Pancreas (tissue), 10 donors: ENCODE data around the gene KCNC2. TPM values are rescaled to one million over a fixed set of nuclear protein-coding genes. Genes with fewer than 3 reads are reported as not detected.

Experiments
- ATAC-seq, 4 donors: fragments of 200-7000 bp; cut with Tn5 transposase; one replicate each; pipeline versions ENCODE4 v1.8.0 to v1.9.1; 2020; ENCODE audit warnings: mild to moderate bottlenecking in 4 of 4, moderate library complexity in 4 of 4
- DNase-seq, 6 donors: peaks; one replicate each; pipeline ENCODE4 v3.0.0-alpha.2; 2020
- FAIRE-seq: peaks from 2 replicates; lab custom pipeline; 2012; peaks lifted over from hg19 to GRCh38; lab: Jason Lieb, UNC
- H3K27ac ChIP-seq, 4 donors: fragments of 200-600 bp; sonication (generic); 1 replicate in 3 of 4; 2 replicates in 1 of 4; pipeline versions ENCODE4 v1.5.0 to v1.8.0; 2020
- H3K27me3 ChIP-seq, 4 donors: fragments of 200-600 bp; one replicate each; pipeline ENCODE4 v1.8.0; 2021
- H3K36me3 ChIP-seq, 3 donors: fragments of 200-600 bp; sonication (generic) in 1 of 3; one replicate each; pipeline versions ENCODE4 v1.5.0 to v1.8.0; 2020 to 2021
- H3K4me1 ChIP-seq, 3 donors: fragments of 200-600 bp; one replicate each; pipeline ENCODE4 v1.8.0; 2021
- H3K4me3 ChIP-seq, 4 donors: fragments of 200-600 bp; sonication (generic) in 2 of 4; one replicate each; pipeline versions ENCODE4 v1.5.0 to v1.8.0; 2020 to 2021
- H3K9me3 ChIP-seq, 4 donors: fragments of 200-600 bp; one replicate each; pipeline ENCODE4 v1.8.0; 2021
- WGBS, 2 donors: extraction: QIAGEN DNeasy Blood & Tissue Kit; methylation state at CpG; one replicate each; pipeline ENCODE4 v1.1.7; 2013; 5-methylcytosine and 5-hydroxymethylcytosine counted together
- intact Hi-C, 3 donors: fragments of 100-400 bp; cut with DNase I; formaldehyde crosslinking; loops; one replicate each; pipeline versions ENCODE4 v1.11.1 to v1.14.2; 2022
- polyA plus RNA-seq, 2 donors: library from polyadenylated mRNA; stranded (reverse); fragments of 200-250 nt; gene quantifications; one replicate each; pipeline ENCODE4 v1.2.3, GENCODE V29; 2013
- total RNA-seq, 6 donors: library from RNA; stranded (reverse); fragmentation: NEBNext Ultra II Directional in 4 of 6; extraction: Animal tissue kit (Norgen Biotek cat#: 25700) in 4 of 6; gene quantifications; one replicate each; pipeline versions ENCODE4 v1.2.1 to v1.2.4, GENCODE V29; 2021 to 2023
- TF ChIP-seq, protein P1 (sequence below), 4 donors: fragments of 200-600 bp; sonication (generic) in 3 of 4; IDR thresholded peaks; one replicate each; pipeline versions ENCODE4 v1.5.0 to v1.8.0; 2021; ENCODE audit warnings: antibody characterized with exemption in 4 of 4
- donor health status: healthy with polysubstance abuse.
- donor health status: DM: no; HTN: no; CAD: no; lungs with moderate emphysema.
- donor health status: DM: no; HTN: no; CAD: no.
- donor health status: control.
- donor health status: control.
- donor health status: Bipolar disorder and iron deficiency.
- donor health status: DM: yes; HTN: yes; CAD: no.
- donor health status: DM: no; HTN: no; CAD: no.
- donor health status: DM: no; HTN: no; CAD: no.
- donor health status: DM: yes; HTN: yes; CAD: no.

Gene KCNC2
- total and polyA plus RNA-seq, 8 donors, result 0.06 to 0.19 (median 0.09) TPM; not detected in 3

GRCh38 chr12:75041472-75041871 lies 168.2 kb downstream of the KCNC2 start:
- FAIRE-seq, result no peak
- no peak for ATAC-seq
- intact Hi-C loops, result no loop called here

DNA sequence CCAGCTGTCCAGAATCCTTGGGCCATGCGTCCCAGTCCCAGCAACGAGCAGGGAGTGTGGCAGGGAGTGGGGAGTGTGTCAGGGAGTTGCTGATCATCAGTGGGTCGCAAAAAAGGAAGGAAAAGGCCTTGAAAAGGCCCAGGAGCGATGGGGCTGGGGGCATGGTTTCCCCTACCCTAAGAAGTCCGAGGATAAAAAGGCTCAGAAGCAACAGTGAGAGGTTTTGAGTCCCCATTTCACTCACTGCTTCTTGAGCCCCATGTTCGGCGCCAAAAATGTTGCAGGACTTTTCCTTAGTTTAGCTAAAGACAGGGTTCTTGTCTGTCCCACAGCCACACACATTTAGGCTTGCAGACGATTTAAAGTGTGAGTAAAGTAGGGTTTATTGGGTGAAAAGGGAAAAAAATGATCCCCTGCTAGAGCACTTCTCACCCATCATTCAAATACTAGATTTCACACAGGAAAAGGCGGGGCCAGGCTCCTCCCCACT lies 189.5 kb downstream of the KCNC2 start:
- intact Hi-C loops, result no loop called here
- Histone ChIP-seq H3K4me1 (no peaks in the 10 kb centered on the region), H3K27ac (no peak overlapping the region), H3K27me3 (no peaks in the 10 kb centered on the region), H3K9me3 (no peaks in the 10 kb centered on the region), H3K36me3 (no peaks in the 10 kb centered on the region), H3K4me3 (no peak overlapping the region)
- DNase-seq (no peak), FAIRE-seq (no peak), ATAC-seq (no peak)
- TF ChIP-seq, protein P1, sequence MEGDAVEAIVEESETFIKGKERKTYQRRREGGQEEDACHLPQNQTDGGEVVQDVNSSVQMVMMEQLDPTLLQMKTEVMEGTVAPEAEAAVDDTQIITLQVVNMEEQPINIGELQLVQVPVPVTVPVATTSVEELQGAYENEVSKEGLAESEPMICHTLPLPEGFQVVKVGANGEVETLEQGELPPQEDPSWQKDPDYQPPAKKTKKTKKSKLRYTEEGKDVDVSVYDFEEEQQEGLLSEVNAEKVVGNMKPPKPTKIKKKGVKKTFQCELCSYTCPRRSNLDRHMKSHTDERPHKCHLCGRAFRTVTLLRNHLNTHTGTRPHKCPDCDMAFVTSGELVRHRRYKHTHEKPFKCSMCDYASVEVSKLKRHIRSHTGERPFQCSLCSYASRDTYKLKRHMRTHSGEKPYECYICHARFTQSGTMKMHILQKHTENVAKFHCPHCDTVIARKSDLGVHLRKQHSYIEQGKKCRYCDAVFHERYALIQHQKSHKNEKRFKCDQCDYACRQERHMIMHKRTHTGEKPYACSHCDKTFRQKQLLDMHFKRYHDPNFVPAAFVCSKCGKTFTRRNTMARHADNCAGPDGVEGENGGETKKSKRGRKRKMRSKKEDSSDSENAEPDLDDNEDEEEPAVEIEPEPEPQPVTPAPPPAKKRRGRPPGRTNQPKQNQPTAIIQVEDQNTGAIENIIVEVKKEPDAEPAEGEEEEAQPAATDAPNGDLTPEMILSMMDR (IDR thresholded peaks at IDR 0.05), result no peak
- WGBS, 2 donors, result 63 to 68% methylated on average over 9 of the region's 9 CpGs

More at GRCh38 chr12:75041472-75041871, 168.2 kb downstream of the KCNC2 start:
- H3K27ac ChIP-seq, result no peak overlapping the region
- no peaks in the 10 kb centered on the region for H3K4me1 ChIP-seq
- WGBS, 2 donors, result 49 to 66% methylated on average over 4 of the region's 4 CpGs
- H3K4me3 ChIP-seq, result no peak overlapping the region
- TF ChIP-seq, protein P1 (IDR thresholded peaks at IDR 0.05), result no peak
- no peaks in the 10 kb centered on the region for H3K36me3 ChIP-seq
- no peaks in the 10 kb centered on the region for H3K9me3 ChIP-seq
- no peak for DNase-seq
- no peaks in the 10 kb centered on the region for H3K27me3 ChIP-seq

DNA sequence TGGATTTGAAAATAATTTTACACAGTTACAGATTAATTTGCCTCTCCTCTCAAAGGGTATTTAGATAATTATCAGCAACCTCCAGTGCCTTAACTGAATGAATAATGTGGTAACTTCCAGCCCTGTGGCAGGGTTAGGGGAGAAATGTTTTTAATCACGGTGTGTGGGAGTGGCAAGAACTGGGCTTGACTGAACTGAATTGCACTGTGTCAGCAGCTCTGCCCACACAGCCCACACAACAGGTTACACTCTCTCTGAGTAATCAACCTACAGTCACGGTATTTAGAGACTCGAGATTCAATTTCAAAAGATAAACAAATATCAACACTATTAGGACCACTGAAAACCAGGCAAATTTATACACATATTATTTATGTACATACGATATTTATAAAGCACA lies 198.5 kb downstream of the KCNC2 start:
- TF ChIP-seq, protein P1 (IDR thresholded peaks at IDR 0.05), result no peak
- no peaks in the 10 kb centered on the region for H3K4me1 ChIP-seq
- intact Hi-C loops, result no loop called here
- H3K27ac ChIP-seq, result no peak overlapping the region
- FAIRE-seq, result no peak
- DNase-seq, result no peak
- H3K4me3 ChIP-seq, result no peak overlapping the region
- H3K9me3 ChIP-seq, result no peaks in the 10 kb centered on the region
- ATAC-seq, result peak in 1 of 4 donors; percentile 34
- no peaks in the 10 kb centered on the region for H3K27me3 ChIP-seq
- 33 to 44% methylated on average over 4 of the region's 4 CpGs for WGBS, 2 donors
- H3K36me3 ChIP-seq, result no peaks in the 10 kb centered on the region

GRCh38 chr12:75007133-75007532 lies 202.5 kb downstream of the KCNC2 start:
- 57 to 68% methylated on average over 2 of the region's 2 CpGs for WGBS, 2 donors
- ATAC-seq (no peak), FAIRE-seq (peak; percentile 69), DNase-seq (no peak)
- Histone ChIP-seq H3K36me3 (no peaks in the 10 kb centered on the region), H3K4me3 (no peak overlapping the region), H3K27ac (no peak overlapping the region), H3K9me3 (no peaks in the 10 kb centered on the region), H3K27me3 (no peaks in the 10 kb centered on the region), H3K4me1 (no peaks in the 10 kb centered on the region)
- TF ChIP-seq, protein P1 (IDR thresholded peaks at IDR 0.05), result no peak
- intact Hi-C loops, result no loop called here

DNA sequence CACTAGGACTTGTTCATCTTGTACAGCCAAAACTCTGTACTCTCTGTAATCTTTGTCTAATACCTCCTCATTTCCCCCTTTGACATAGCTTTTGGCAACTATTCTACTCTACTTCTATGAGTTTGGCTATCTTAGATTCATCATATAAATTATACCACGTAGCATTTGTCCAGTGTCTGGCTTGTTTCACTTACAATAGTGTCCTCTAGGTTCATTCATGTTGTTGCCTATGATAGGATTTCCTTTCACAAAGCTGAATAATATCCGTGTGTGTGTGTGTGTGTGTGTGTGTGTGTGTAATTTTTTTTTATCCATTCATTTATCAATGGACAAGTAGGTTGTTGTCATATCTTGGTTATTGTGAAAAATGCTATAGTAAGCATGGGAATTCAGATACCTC lies 209.5 kb downstream of the KCNC2 start:
- H3K9me3 ChIP-seq, result no peaks in the 10 kb centered on the region
- TF ChIP-seq, protein P1 (IDR thresholded peaks at IDR 0.05), result no peak
- no peak overlapping the region for H3K27ac ChIP-seq
- no peak for DNase-seq
- 23 to 34% methylated on average over 2 of the region's 2 CpGs for WGBS, 2 donors
- H3K36me3 ChIP-seq, result no peaks in the 10 kb centered on the region
- no peak overlapping the region for H3K4me3 ChIP-seq
- FAIRE-seq, result no peak
- intact Hi-C loops, result no loop called here
- H3K27me3 ChIP-seq, result no peaks in the 10 kb centered on the region
- no peak for ATAC-seq
- no peaks in the 10 kb centered on the region for H3K4me1 ChIP-seq
